Endodermal cell (in vitro differentiated cells): ENCODE measurements around the gene AKT1. TPM values are rescaled to one million over a fixed set of nuclear protein-coding genes. Genes with fewer than 3 reads are reported as not detected.

ENCODE experiments used
- DNase-seq: peaks from one replicate; pipeline ENCODE4 v3.0.0-alpha.2; 2017
- H3K27ac ChIP-seq: 2 replicates; pipeline ENCODE4 v1.5.1; 2013; ENCODE audit warnings: mild to moderate bottlenecking, low read depth, low read length, moderate library complexity
- H3K27me3 ChIP-seq: 2 replicates; pipeline ENCODE4 v1.6.1; 2013; ENCODE audit warnings: mild to moderate bottlenecking, low read length, moderate library complexity; ENCODE audit not compliant: insufficient read depth, control insufficient read depth, poor library complexity, severe bottlenecking
- H3K36me3 ChIP-seq: 2 replicates; pipeline ENCODE4 v1.7.0; 2013; ENCODE audit warnings: mild to moderate bottlenecking, low read length, moderate library complexity; ENCODE audit not compliant: control insufficient read depth, insufficient read depth
- H3K4me1 ChIP-seq: one replicate; pipeline ENCODE4 v1.7.0; 2013; ENCODE audit warnings: low read length; ENCODE audit not compliant: control insufficient read depth, insufficient read depth
- H3K4me3 ChIP-seq: 2 replicates; pipeline ENCODE4 v1.5.1; 2013; ENCODE audit warnings: mild to moderate bottlenecking, low read length, moderate library complexity
- H3K9ac ChIP-seq: 2 replicates; pipeline ENCODE4 v1.6.1; 2013; ENCODE audit warnings: mild to moderate bottlenecking, low read length, moderate library complexity; ENCODE audit not compliant: poor library complexity, severe bottlenecking; ENCODE audit errors: extremely low read depth
- H3K9me3 ChIP-seq: 2 replicates; pipeline ENCODE4 v1.6.1; 2013; ENCODE audit warnings: mild to moderate bottlenecking, low read length, moderate library complexity; ENCODE audit not compliant: control insufficient read depth
- H3K27ac Mint-ChIP-seq: 2 replicates; pipeline ENCODE4 v1.8.0; 2020; ENCODE audit warnings: mixed read lengths
- H3K27me3 Mint-ChIP-seq: 2 replicates; pipeline ENCODE4 v1.8.0; 2021; ENCODE audit warnings: mild to moderate bottlenecking, mixed read lengths; ENCODE audit not compliant: insufficient read depth
- H3K36me3 Mint-ChIP-seq: 2 replicates; pipeline ENCODE4 v1.8.0; 2020; ENCODE audit warnings: low read depth, mixed read lengths
- H3K4me1 Mint-ChIP-seq: 2 replicates; pipeline ENCODE4 v1.8.0; 2020; ENCODE audit warnings: mixed read lengths
- H3K4me3 Mint-ChIP-seq: 2 replicates; pipeline ENCODE4 v1.8.0; 2020; ENCODE audit warnings: mild to moderate bottlenecking, moderate library complexity, mixed read lengths
- H3K9me3 Mint-ChIP-seq: 2 replicates; pipeline ENCODE4 v1.8.0; 2020; ENCODE audit warnings: mild to moderate bottlenecking, mixed read lengths
- WGBS, 2 experiments: methylation state at CpG; one replicate each; pipeline versions ENCODE4 v1.1.5 to v1.1.7; 2013; ENCODE audit warnings: missing lambda C conversion rate in 2 of 2, mixed read lengths in 1 of 2; ENCODE audit not compliant: insufficient coverage in 1 of 2, insufficient read length in 1 of 2; 5-methylcytosine and 5-hydroxymethylcytosine counted together
- total RNA-seq, 2 donors: library from RNA; stranded (reverse); fragmentation: NEBNext Ultra II Directional in 1 of 2; extraction: Animal tissue kit (Norgen Biotek cat#: 25700) in 1 of 2; gene quantifications; 2 replicates in 1 of 2; 3 replicates in 1 of 2; pipeline ENCODE4 v1.2.1, GENCODE V29; 2021
- TF ChIP-seq, protein P1 (sequence below): fragments of 200-600 bp; sonication (generic); conservative IDR thresholded peaks from 2 replicates; pipeline ENCODE4 v1.5.0; 2021; ENCODE audit warnings: antibody characterized with exemption, mild to moderate bottlenecking

Gene AKT1
- total RNA-seq, 2 donors from 2014 or later, result 133 to 152 TPM

DNA sequence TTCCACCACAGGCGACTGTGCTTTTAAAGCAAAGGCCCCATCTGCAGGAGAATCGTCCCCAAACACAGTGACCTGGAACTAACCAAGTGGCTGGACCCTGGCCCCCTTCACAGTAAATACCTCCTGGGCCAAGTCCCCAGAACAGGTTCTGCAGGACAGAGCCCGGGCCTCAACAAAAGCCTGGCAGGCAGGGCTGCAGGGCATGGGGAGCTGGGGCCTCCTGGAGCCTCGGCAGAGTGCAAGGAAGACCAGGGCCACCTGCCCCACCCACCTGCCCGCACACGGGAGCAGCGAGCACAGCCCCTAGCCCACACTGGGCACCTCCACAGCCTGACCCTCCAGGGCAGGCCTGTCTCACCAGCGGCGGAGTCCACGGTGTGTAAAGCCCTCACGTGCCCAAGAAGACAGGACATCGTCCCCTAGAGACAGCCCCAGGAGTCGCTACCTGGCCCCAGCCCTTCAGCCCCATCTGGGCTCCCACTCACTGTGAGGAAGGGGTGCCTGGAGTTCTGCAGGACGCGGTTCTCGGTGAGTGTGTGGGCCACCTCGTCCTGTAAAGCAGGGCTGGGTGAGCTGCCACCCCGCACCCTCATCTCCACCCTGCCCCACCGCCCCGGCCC, 21.0 kb downstream of the AKT1 start:
- H3K9me3 ChIP-seq, result peaks cover 6% of the 10 kb centered on the region
- H3K4me1 Mint-ChIP-seq, result no peaks in the 10 kb centered on the region
- TF ChIP-seq, protein P1, sequence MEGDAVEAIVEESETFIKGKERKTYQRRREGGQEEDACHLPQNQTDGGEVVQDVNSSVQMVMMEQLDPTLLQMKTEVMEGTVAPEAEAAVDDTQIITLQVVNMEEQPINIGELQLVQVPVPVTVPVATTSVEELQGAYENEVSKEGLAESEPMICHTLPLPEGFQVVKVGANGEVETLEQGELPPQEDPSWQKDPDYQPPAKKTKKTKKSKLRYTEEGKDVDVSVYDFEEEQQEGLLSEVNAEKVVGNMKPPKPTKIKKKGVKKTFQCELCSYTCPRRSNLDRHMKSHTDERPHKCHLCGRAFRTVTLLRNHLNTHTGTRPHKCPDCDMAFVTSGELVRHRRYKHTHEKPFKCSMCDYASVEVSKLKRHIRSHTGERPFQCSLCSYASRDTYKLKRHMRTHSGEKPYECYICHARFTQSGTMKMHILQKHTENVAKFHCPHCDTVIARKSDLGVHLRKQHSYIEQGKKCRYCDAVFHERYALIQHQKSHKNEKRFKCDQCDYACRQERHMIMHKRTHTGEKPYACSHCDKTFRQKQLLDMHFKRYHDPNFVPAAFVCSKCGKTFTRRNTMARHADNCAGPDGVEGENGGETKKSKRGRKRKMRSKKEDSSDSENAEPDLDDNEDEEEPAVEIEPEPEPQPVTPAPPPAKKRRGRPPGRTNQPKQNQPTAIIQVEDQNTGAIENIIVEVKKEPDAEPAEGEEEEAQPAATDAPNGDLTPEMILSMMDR, result no peak
- no peak overlapping the region for H3K27ac Mint-ChIP-seq
- no peaks in the 10 kb centered on the region for H3K27me3 Mint-ChIP-seq
- no peak overlapping the region for H3K4me3 Mint-ChIP-seq
- DNase-seq, result no peak
- 92 to 98% methylated on average over 6 to 20 of the region's 20 CpGs for WGBS, 2 experiments
- peaks cover 13% of the 10 kb centered on the region for H3K9me3 Mint-ChIP-seq
- no peak overlapping the region for H3K27ac ChIP-seq
- H3K4me3 ChIP-seq, result no peak overlapping the region
- H3K27me3 ChIP-seq, result no peaks in the 10 kb centered on the region
- no peaks in the 10 kb centered on the region for H3K4me1 ChIP-seq
- H3K9ac ChIP-seq, result no peak overlapping the region
- H3K36me3 Mint-ChIP-seq, result peaks cover 58% of the 10 kb centered on the region
- peaks cover 60% of the 10 kb centered on the region for H3K36me3 ChIP-seq

DNA sequence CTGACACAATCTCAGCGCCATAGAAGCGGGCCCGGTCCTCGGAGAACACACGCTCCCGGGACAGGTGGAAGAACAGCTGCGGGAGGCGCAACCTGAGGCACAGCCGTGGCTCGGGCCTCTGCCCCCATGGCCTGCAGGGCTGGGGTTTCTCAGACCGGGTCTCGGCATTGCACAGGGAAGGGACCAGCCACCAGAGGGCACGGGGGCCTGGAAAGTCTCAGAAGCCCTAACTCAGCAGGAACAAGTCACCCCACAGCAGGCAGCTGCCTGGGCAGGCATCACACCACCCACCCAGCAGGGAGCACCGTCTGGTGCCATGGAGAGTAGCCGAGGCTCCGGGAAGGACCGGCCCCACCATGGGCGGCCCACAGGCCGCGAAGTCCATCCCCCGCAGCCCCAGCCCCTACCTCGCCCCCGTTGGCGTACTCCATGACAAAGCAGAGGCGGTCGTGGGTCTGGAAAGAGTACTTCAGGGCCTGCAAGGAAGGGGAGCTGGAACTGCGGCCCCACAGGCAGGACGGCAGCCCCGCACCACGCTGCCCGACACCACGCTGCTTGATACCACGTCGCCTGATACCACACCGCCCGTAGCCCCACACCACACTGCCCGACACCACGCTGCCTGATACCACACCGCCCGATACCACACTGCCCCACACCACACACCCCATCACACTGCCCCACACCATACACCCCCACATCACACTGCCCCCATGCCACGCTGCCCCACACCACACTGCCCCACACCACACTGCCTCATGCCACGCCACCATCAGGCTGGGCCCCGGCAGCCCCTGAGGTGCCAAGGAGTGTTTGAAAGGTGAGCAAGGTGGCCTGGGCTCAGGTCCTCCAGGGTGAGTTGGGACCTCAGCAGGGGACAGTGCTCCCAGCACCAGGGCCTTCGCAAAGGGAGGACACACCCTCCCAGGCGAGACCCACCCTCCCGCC, 21.8 kb downstream of the AKT1 start:
- TF ChIP-seq, protein P1, result peak; percentile 38
- no peaks in the 10 kb centered on the region for H3K27me3 ChIP-seq
- no peaks in the 10 kb centered on the region for H3K4me1 ChIP-seq
- H3K4me3 Mint-ChIP-seq, result no peak overlapping the region
- H3K36me3 ChIP-seq, result peaks cover 61% of the 10 kb centered on the region
- no peak overlapping the region for H3K27ac Mint-ChIP-seq
- H3K4me3 ChIP-seq, result no peak overlapping the region
- H3K9me3 Mint-ChIP-seq, result peaks cover 13% of the 10 kb centered on the region
- DNase-seq, result no peak
- WGBS, 2 experiments, result 93 to 94% methylated on average over 21 to 42 of the region's 46 CpGs
- H3K9me3 ChIP-seq, result peaks cover 6% of the 10 kb centered on the region
- peaks cover 58% of the 10 kb centered on the region for H3K36me3 Mint-ChIP-seq
- no peak overlapping the region for H3K9ac ChIP-seq
- no peaks in the 10 kb centered on the region for H3K27me3 Mint-ChIP-seq
- no peak overlapping the region for H3K27ac ChIP-seq
- peaks cover 3% of the 10 kb centered on the region for H3K4me1 Mint-ChIP-seq

DNA sequence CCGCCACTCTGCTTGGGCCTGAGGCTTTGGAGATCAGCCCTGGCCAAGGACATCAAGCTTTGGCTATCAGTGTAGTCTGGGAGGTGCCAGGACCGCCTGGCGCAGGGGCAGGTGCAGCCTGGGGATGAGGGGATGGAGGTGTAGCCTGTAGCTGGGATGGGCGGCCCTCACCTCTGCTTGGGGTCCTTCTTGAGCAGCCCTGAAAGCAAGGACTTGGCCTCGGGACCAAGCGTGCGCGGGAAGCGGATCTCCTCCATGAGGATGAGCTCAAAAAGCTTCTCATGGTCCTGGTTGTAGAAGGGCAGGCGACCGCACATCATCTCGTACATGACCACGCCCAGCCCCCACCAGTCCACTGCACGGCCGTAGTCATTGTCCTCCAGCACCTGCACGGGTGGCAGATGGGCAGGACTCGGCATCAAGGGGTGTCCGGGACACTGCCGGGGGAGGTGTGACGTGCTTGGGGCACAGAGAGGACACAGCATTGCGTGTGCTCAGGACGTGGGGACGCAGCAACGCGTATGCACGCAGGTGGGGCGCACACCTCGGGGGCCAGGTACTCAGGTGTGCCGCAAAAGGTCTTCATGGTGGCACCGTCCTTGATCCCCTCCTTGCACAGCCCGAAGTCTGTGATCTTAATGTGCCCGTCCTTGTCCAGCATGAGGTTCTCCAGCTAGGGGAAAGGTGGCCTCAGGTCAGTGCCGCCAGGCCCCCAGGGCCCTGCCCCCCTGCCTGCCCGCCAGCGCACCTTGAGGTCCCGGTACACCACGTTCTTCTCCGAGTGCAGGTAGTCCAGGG, 22.6 kb downstream of the AKT1 start:
- TF ChIP-seq, protein P1, result no peak
- Histone ChIP-seq H3K4me1 (no peaks in the 10 kb centered on the region), H3K4me3 (no peak overlapping the region), H3K27me3 (no peaks in the 10 kb centered on the region), H3K9me3 (peaks cover 6% of the 10 kb centered on the region), H3K27ac (no peak overlapping the region), H3K9ac (no peak overlapping the region), H3K36me3 (peaks cover 61% of the 10 kb centered on the region)
- WGBS, 2 experiments, result 97 to 98% methylated on average over 35 to 38 of the region's 38 CpGs
- no peak for DNase-seq
- Mint-ChIP-seq H3K9me3 (peaks cover 13% of the 10 kb centered on the region), H3K4me1 (peaks cover 3% of the 10 kb centered on the region), H3K27ac (no peak overlapping the region), H3K36me3 (peaks cover 58% of the 10 kb centered on the region), H3K4me3 (no peak overlapping the region), H3K27me3 (no peaks in the 10 kb centered on the region)
